Colonic mucosa (tissue), 4 donors: ENCODE results near the gene PNMA6A. TPM values are rescaled to one million over a fixed set of nuclear protein-coding genes. Genes with fewer than 3 reads are reported as not detected.
"Not testable (repeated sequence)": the region's sequence is repeated elsewhere in the genome, so short reads cannot be mapped to it uniquely, and the experiment has no call there.

ENCODE experiments used
- DNase-seq: peaks from one replicate; pipeline ENCODE4 v3.0.0-alpha.2; 2020
- H3K27ac ChIP-seq: fragments of 200-600 bp; one replicate; pipeline ENCODE4 v1.8.0; 2021
- H3K27me3 ChIP-seq: fragments of 200-600 bp; one replicate; pipeline ENCODE4 v1.8.0; 2021
- H3K36me3 ChIP-seq: fragments of 200-600 bp; one replicate; pipeline ENCODE4 v1.8.0; 2021
- H3K4me1 ChIP-seq: fragments of 200-600 bp; one replicate; pipeline ENCODE4 v1.8.0; 2021; ENCODE audit warnings: mild to moderate bottlenecking
- H3K4me3 ChIP-seq: fragments of 200-600 bp; one replicate; pipeline ENCODE4 v1.8.0; 2021
- H3K9ac ChIP-seq, 2 donors: one replicate each; pipeline ENCODE4 v1.7.0; 2013; ENCODE audit warnings: control low read depth in 2 of 2, low read depth in 2 of 2, low read length in 2 of 2
- H3K9me3 ChIP-seq: fragments of 200-600 bp; one replicate; pipeline ENCODE4 v1.8.0; 2021
- CTCF ChIP-seq: fragments of 200-600 bp; IDR thresholded peaks from one replicate; pipeline ENCODE4 v1.8.0; 2022; ENCODE audit warnings: antibody characterized with exemption, mild to moderate bottlenecking
- intact Hi-C: fragments of 100-400 bp; cut with DNase I; formaldehyde crosslinking; loops from one replicate; pipeline ENCODE4 v1.14.1; 2022
- total RNA-seq, 2 donors: library from RNA; stranded (reverse); fragmentation: NEBNext Ultra II Directional in 1 of 2; extraction: Animal tissue kit (Norgen Biotek cat#: 25700) in 1 of 2; gene quantifications; one replicate each; pipeline ENCODE4 v1.2.1, GENCODE V29; 2021
- donor health status: healthy.
- donor health status: DM: no; HTN: no; CAD: no.
- donor health status: DM: no; HTN: no; CAD: no.

Gene PNMA6A
- total RNA-seq, 2 donors from 2014 or later: 0.17 to 0.37 TPM

DNA sequence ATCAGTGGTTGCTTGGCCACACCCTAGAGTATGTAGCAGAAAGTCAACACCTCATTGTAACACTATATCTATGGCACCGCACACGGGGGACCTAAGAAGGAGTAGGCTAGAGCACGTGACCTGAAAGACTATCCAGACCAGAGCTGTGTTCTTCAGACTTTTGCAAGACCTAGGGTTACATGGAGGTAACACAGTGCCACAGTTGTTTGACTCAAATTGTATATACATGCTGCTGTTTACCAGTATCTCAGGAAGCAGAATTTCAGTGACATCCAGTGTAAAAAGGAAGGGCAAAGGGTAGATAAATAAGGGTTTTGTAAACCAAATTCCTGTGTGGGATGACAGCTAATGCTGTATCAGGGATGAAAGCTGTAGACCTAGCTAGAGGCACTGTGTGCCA lies 30.2 kb downstream of the PNMA6A start:
- intact Hi-C loops: no loop called here
- H3K4me1 ChIP-seq: no peaks in the 10 kb centered on the region
- no peak overlapping the region for H3K9ac ChIP-seq
- DNase-seq: no peak
- H3K9me3 ChIP-seq: no peaks in the 10 kb centered on the region
- no peak overlapping the region for H3K4me3 ChIP-seq
- H3K36me3 ChIP-seq: no peaks in the 10 kb centered on the region
- no peak overlapping the region for H3K27ac ChIP-seq
- TF ChIP-seq CTCF: no peak
- no peaks in the 10 kb centered on the region for H3K27me3 ChIP-seq

GRCh38 chrX:153104959-153105358 lies 32.7 kb downstream of the PNMA6A start:
- DNase-seq, H3K9ac ChIP-seq, H3K27ac ChIP-seq, H3K4me1 ChIP-seq, H3K9me3 ChIP-seq, H3K36me3 ChIP-seq, H3K4me3 ChIP-seq, H3K27me3 ChIP-seq, intact Hi-C loops: not testable (repeated sequence)

DNA sequence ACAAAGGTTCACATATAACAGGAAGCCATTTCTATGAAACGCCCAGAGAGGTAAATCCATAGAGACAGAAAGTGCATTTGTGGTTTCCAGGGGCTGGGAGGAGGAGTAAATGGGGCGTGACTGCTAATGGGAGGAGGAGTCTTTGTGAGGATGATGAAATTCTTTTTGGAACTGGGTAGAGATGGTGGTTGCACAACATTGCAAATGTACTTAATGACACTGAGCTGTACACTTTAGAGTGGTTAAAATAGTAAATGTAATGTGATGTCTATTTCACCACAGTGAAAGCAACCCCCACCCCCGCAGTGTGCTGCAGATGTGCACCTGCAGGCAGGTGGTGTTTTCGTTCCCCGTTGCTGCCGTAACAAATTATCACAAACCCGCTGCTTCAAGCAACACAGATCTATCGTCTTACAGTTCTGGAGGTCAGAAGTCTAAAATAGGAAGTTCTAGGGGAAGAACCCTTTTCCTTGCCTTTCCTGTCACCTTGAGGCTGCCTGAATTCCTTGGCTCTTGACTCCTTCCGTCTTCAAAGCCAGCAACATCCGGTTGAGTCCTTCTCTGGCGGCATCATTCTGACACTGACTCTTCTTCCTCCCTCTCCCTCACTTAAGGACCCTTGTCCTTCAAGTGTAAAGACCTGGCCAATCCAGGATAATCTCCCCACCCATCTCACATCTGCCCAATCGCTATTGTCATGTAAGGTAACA lies 34.0 kb downstream of the PNMA6A start:
- H3K27ac ChIP-seq, H3K27me3 ChIP-seq, H3K9ac ChIP-seq, DNase-seq, H3K9me3 ChIP-seq, H3K36me3 ChIP-seq, H3K4me1 ChIP-seq, intact Hi-C loops, H3K4me3 ChIP-seq: not testable (repeated sequence)

DNA sequence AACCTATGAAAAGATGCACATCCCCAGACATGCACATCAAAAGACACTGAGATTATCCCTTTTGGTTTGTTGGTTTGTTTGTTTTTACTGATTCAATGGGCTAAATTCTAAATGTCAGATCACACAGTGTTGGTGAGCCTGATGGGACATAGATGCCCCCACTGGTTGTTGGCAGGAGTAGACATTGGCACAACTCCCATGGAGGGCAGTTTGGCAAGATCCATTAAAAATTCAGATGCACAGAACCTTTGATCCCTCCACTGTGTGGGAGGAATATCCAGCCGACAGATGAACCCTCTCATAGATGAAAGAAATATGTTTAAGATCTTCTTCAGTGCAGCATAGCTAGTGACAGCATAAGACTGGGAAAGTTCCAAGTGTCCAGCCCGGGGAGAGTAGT lies 38.5 kb downstream of the PNMA6A start:
- H3K9ac ChIP-seq, H3K4me1 ChIP-seq, H3K36me3 ChIP-seq, H3K27ac ChIP-seq, intact Hi-C loops, H3K27me3 ChIP-seq, DNase-seq, H3K9me3 ChIP-seq, H3K4me3 ChIP-seq: not testable (repeated sequence)

GRCh38 chrX:153113851-153114250 lies 41.6 kb downstream of the PNMA6A start:
- H3K4me3 ChIP-seq, H3K36me3 ChIP-seq, H3K4me1 ChIP-seq, H3K9ac ChIP-seq, intact Hi-C loops, H3K27me3 ChIP-seq, H3K27ac ChIP-seq, DNase-seq, H3K9me3 ChIP-seq: not testable (repeated sequence)

GRCh38 chrX:153117754-153118153 lies 45.5 kb downstream of the PNMA6A start:
- H3K36me3 ChIP-seq, DNase-seq, intact Hi-C loops, H3K4me3 ChIP-seq, H3K4me1 ChIP-seq, H3K27me3 ChIP-seq, H3K9me3 ChIP-seq, H3K9ac ChIP-seq, H3K27ac ChIP-seq: not testable (repeated sequence)

DNA sequence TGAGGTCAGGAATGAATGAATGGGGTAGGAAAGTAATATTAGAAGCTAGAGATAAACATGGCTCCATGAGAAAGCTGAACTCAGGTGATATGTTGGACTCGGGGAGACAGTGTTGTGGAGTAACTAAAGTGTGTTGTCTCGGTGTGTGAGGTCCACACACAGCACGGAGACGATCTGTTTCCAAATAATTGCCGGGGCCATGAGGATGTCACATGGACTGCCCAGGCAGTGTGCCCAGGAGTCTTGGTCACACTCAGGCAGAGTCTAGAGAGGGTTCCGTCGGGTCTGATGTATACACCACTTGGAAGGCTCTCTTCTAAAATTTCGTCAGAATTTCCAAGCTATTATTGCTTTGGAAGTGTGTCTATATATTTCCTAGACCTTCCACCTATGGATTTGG lies 48.0 kb downstream of the PNMA6A start:
- H3K27me3 ChIP-seq, H3K4me1 ChIP-seq, H3K9me3 ChIP-seq, intact Hi-C loops, H3K4me3 ChIP-seq, H3K27ac ChIP-seq, H3K9ac ChIP-seq, H3K36me3 ChIP-seq, DNase-seq: not testable (repeated sequence)

DNA sequence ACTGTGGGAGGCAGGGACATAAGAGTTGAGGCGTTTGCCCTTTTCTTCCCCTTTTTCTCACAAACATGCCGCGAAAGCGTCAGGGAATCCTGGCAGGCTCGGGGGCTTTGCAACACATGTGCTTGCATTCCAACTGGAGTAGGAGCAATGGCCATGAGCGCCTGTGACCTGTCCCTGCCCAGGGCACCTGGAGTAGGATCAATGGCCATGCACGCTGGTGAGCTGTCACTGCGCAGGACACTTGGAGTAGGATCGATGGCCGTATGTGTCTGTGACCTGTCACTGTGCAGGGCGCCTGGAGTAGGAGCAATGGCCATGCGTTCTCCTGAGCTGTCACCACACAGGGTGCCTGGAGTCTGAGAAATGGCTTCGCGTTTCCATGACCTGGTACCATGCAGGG lies 51.2 kb downstream of the PNMA6A start:
- H3K36me3 ChIP-seq, H3K4me3 ChIP-seq, DNase-seq, H3K9ac ChIP-seq, H3K4me1 ChIP-seq, H3K9me3 ChIP-seq, intact Hi-C loops, H3K27me3 ChIP-seq, H3K27ac ChIP-seq: not testable (repeated sequence)

Other genes starting within 250 kb of the PNMA6A start
- gene CETN2, start 241.7 kb upstream of the PNMA6A start, total RNA-seq: 10 to 100 TPM; 19.0 to 20.4 TPM
- 10 to 100 TPM; 25.3 to 28.8 TPM for gene NSDHL, start 241.4 kb upstream of the PNMA6A start, total RNA-seq
- 1 to 10 TPM; 3.6 to 4.5 TPM for gene ZNF185, start 174.4 kb upstream of the PNMA6A start, total RNA-seq
- gene PNMA5, start 78.3 kb upstream of the PNMA6A start, total RNA-seq: not detected
- gene PNMA3, start 16.0 kb upstream of the PNMA6A start, total RNA-seq: under 1 TPM; 0.15 to 0.21 TPM
- gene MAGEA1, start 106.8 kb downstream of the PNMA6A start, total RNA-seq: not detected
- gene PNMA6F, start 249.3 kb downstream of the PNMA6A start, total RNA-seq: not detected